CD14-positive monocyte (primary cell): ENCODE data around the gene RBM38. TPM values are rescaled to one million over a fixed set of nuclear protein-coding genes. Genes with fewer than 3 reads are reported as not detected.
A peak's percentile ranks its signal among the peaks of the same experiment; 100 is the strongest.

Experiments used
- DNase-seq, 3 donors: peaks; one replicate each; pipeline ENCODE4 v3.0.0-alpha.2; 2011 to 2022
- H2AFZ ChIP-seq: 2 replicates; pipeline ENCODE4 v1.6.0; 2012; ENCODE audit warnings: mild to moderate bottlenecking, low read depth, low read length, inconsistent platforms; ENCODE audit not compliant: insufficient read depth, poor library complexity, severe bottlenecking
- H3K27ac ChIP-seq, 2 donors: 1 replicate in 1 of 2; 2 replicates in 1 of 2; pipeline ENCODE4 v1.5.1; 2012 to 2013; ENCODE audit warnings: low read length in 2 of 2, control low read depth in 1 of 2, inconsistent platforms in 1 of 2, low read depth in 1 of 2, mild to moderate bottlenecking in 1 of 2
- H3K27me3 ChIP-seq, 2 donors: one replicate each; pipeline versions ENCODE4 v1.6.0 to v1.6.1; 2011 to 2013; ENCODE audit warnings: low read length in 2 of 2; ENCODE audit not compliant: control insufficient read depth in 2 of 2, insufficient read depth in 2 of 2
- H3K36me3 ChIP-seq, 2 donors: replicated peaks in 1 of 2; 1 replicate in 1 of 2; 2 replicates in 1 of 2; pipeline versions ENCODE4 v1.5.1 to v1.6.1; 2012 to 2013; ENCODE audit warnings: low read length in 2 of 2, control low read depth in 1 of 2, inconsistent platforms in 1 of 2, mild to moderate bottlenecking in 1 of 2; ENCODE audit not compliant: insufficient read depth in 2 of 2, control insufficient read depth in 1 of 2
- H3K4me1 ChIP-seq, 2 donors: 1 replicate in 1 of 2; 2 replicates in 1 of 2; pipeline versions ENCODE4 v1.5.1 to v1.6.1; 2012 to 2013; ENCODE audit warnings: low read length in 2 of 2, control low read depth in 1 of 2, inconsistent platforms in 1 of 2, mild to moderate bottlenecking in 1 of 2, moderate library complexity in 1 of 2; ENCODE audit not compliant: insufficient read depth in 2 of 2, control insufficient read depth in 1 of 2
- H3K4me2 ChIP-seq: replicated peaks from 2 replicates; pipeline ENCODE3; 2012; ENCODE audit warnings: low read length, moderate library complexity, mild to moderate bottlenecking; ENCODE audit not compliant: poor library complexity, severe bottlenecking; ENCODE audit errors: extremely low read depth
- H3K4me3 ChIP-seq, 3 experiments: fragments of 200-600 bp in 1 of 3; sonication (generic) in 1 of 3; replicated peaks in 1 of 3; 1 replicate in 2 of 3; 2 replicates in 1 of 3; pipeline ENCODE4 v1.5.1; 2011 to 2013; ENCODE audit warnings: low read length in 3 of 3, mild to moderate bottlenecking in 3 of 3, control low read depth in 2 of 3, low read depth in 2 of 3, inconsistent platforms in 1 of 3, moderate library complexity in 1 of 3
- H3K79me2 ChIP-seq: 2 replicates; pipeline ENCODE4 v1.6.0; 2012; ENCODE audit warnings: mild to moderate bottlenecking, control low read depth, inconsistent platforms, low read length, moderate library complexity; ENCODE audit not compliant: insufficient read depth
- H3K9ac ChIP-seq: 2 replicates; pipeline ENCODE4 v1.6.0; 2017; ENCODE audit warnings: low read length, mild to moderate bottlenecking; ENCODE audit not compliant: insufficient read depth, poor library complexity, severe bottlenecking
- H3K9me3 ChIP-seq, 2 donors: replicated peaks in 1 of 2; 1 replicate in 1 of 2; 2 replicates in 1 of 2; pipeline versions ENCODE4 v1.5.1 to v1.6.1; 2012 to 2013; ENCODE audit warnings: low read length in 2 of 2, control low read depth in 1 of 2; ENCODE audit not compliant: control insufficient read depth in 1 of 2, insufficient read depth in 1 of 2
- H4K20me1 ChIP-seq: 2 replicates; pipeline ENCODE4 v1.6.0; 2012; ENCODE audit warnings: mild to moderate bottlenecking, low read length, control low read depth, moderate library complexity; ENCODE audit not compliant: insufficient read depth
- H3K27ac Mint-ChIP-seq, 7 donors: one replicate each; pipeline ENCODE4 v1.8.0; 2020; ENCODE audit warnings: mild to moderate bottlenecking in 7 of 7, mixed read lengths in 7 of 7, moderate library complexity in 6 of 7, inconsistent platforms in 2 of 7
- H3K27me3 Mint-ChIP-seq, 3 donors: one replicate each; pipeline ENCODE4 v1.8.0; 2021 to 2022; ENCODE audit warnings: low read depth in 3 of 3, mild to moderate bottlenecking in 3 of 3, mixed read lengths in 3 of 3, moderate library complexity in 3 of 3, inconsistent platforms in 1 of 3
- H3K36me3 Mint-ChIP-seq, 2 donors: one replicate each; pipeline ENCODE4 v1.8.0; 2020; ENCODE audit warnings: mixed read lengths in 2 of 2, inconsistent platforms in 1 of 2, mild to moderate bottlenecking in 1 of 2
- H3K4me1 Mint-ChIP-seq: one replicate; pipeline ENCODE4 v1.8.0; 2020; ENCODE audit warnings: mild to moderate bottlenecking, mixed read lengths
- H3K4me3 Mint-ChIP-seq, 2 donors: one replicate each; pipeline ENCODE4 v1.8.0; 2020; ENCODE audit warnings: mild to moderate bottlenecking in 2 of 2, mixed read lengths in 2 of 2, moderate library complexity in 1 of 2
- H3K9me3 Mint-ChIP-seq, 7 donors: one replicate each; pipeline ENCODE4 v1.8.0; 2020 to 2022; ENCODE audit warnings: mixed read lengths in 7 of 7, mild to moderate bottlenecking in 6 of 7, moderate library complexity in 6 of 7, inconsistent platforms in 2 of 7
- CTCF ChIP-seq: fragments of 200-600 bp; IDR thresholded peaks from one replicate; pipeline ENCODE4 v1.8.0; 2022; ENCODE audit warnings: antibody characterized with exemption, mild to moderate bottlenecking
- WGBS: methylation state at CpG from one replicate; pipeline ENCODE4 v1.1.5; 2013; ENCODE audit warnings: missing lambda C conversion rate; ENCODE audit not compliant: insufficient coverage; 5-methylcytosine and 5-hydroxymethylcytosine counted together
- intact Hi-C, 2 donors: fragments of 100-400 bp; cut with micrococcal nuclease; formaldehyde crosslinking; loops; one replicate each; pipeline versions ENCODE4 v1.15.0 to v1.15.1; 2023
- polyA plus RNA-seq, 3 donors: library from polyadenylated mRNA; depleted of rRNA in 1 of 3; unstranded in 2 of 3; stranded (reverse) in 1 of 3; fragments of 300-500 nt in 2 of 3; fragments of >200 nt in 1 of 3; fragmentation: Illumina TruSeq in 2 of 3; gene quantifications; 1 replicate in 2 of 3; 2 replicates in 1 of 3; pipeline ENCODE4 v1.2.3, GENCODE V29; 2012 to 2021

RBM38 gene
- polyA plus RNA-seq, 3 donors, result 7.5 to 48.3 (median 17.8) TPM

GRCh38 chr20:57397693-57398108 lies 6.5 kb downstream of the RBM38 start:
- H3K36me3 ChIP-seq, result peaks cover 78 to 88% of the 10 kb centered on the region in 2 donors
- intact Hi-C loops, result loop anchor here in 1 of 2 donors (10.0 kb wide), 1 partner anchor 77 kb away; no protein-coding TSS in a partner anchor
- peaks cover 94% of the 10 kb centered on the region for H3K79me2 ChIP-seq
- Mint-ChIP-seq H3K27ac (peak overlapping the region; percentile 6 to 93 (median 54)), H3K4me3 (peak overlapping the region; percentile 70 to 73), H3K9me3 (peaks cover 0 to 3% (median 0%) of the 10 kb centered on the region in 7 donors), H3K36me3 (peaks cover 89 to 95% of the 10 kb centered on the region in 2 donors), H3K4me1 (peaks cover 78% of the 10 kb centered on the region), H3K27me3 (peaks cover 2 to 8% (median 6%) of the 10 kb centered on the region in 3 donors)
- TF ChIP-seq CTCF, result no peak
- H3K9me3 ChIP-seq, result no peaks in the 10 kb centered on the region
- H3K4me1 ChIP-seq, result peaks cover 58 to 73% of the 10 kb centered on the region in 2 donors
- peak overlapping the region in 1 of 3 experiments; percentile 23 for H3K4me3 ChIP-seq
- 32% methylated on average over 12 of the region's 13 CpGs for WGBS
- no peaks in the 10 kb centered on the region for H3K27me3 ChIP-seq
- H4K20me1 ChIP-seq, result peaks cover 99% of the 10 kb centered on the region
- H3K27ac ChIP-seq, result peak overlapping the region; percentile 8 to 58
- H3K9ac ChIP-seq, result no peak overlapping the region
- H2AFZ ChIP-seq, result no peak overlapping the region
- H3K4me2 ChIP-seq, result peak overlapping the region; percentile 24
- peak; percentile 62 to 78 (median 72) for DNase-seq

GRCh38 chr20:57398231-57398821 lies 7.1 kb downstream of the RBM38 start:
- peak overlapping the region; percentile 8 to 58 for H3K27ac ChIP-seq
- no peak overlapping the region for H2AFZ ChIP-seq
- intact Hi-C loops, result loop anchor here in 1 of 2 donors (10.0 kb wide), 1 partner anchor 76 kb away; no protein-coding TSS in a partner anchor
- peak overlapping the region; percentile 70 to 73 for H3K4me3 Mint-ChIP-seq
- peaks cover 0 to 3% (median 0%) of the 10 kb centered on the region in 7 donors for H3K9me3 Mint-ChIP-seq
- peaks cover 99% of the 10 kb centered on the region for H4K20me1 ChIP-seq
- peak; percentile 11 to 63 (median 59) for DNase-seq
- 5% methylated on average over 27 of the region's 27 CpGs for WGBS
- no peaks in the 10 kb centered on the region for H3K9me3 ChIP-seq
- peaks cover 78% of the 10 kb centered on the region for H3K4me1 Mint-ChIP-seq
- no peak for TF ChIP-seq CTCF
- peak overlapping the region in 4 of 7 donors; percentile 43 to 93 (median 61) for H3K27ac Mint-ChIP-seq
- H3K9ac ChIP-seq, result peak overlapping the region; percentile 26
- peak overlapping the region in 1 of 3 experiments; percentile 23 for H3K4me3 ChIP-seq
- H3K27me3 Mint-ChIP-seq, result peaks cover 2 to 8% (median 6%) of the 10 kb centered on the region in 3 donors
- peaks cover 51 to 73% of the 10 kb centered on the region in 2 donors for H3K4me1 ChIP-seq
- H3K36me3 ChIP-seq, result peaks cover 84 to 92% of the 10 kb centered on the region in 2 donors
- H3K4me2 ChIP-seq, result peak overlapping the region; percentile 24
- H3K36me3 Mint-ChIP-seq, result peaks cover 90 to 96% of the 10 kb centered on the region in 2 donors
- peaks cover 91% of the 10 kb centered on the region for H3K79me2 ChIP-seq
- H3K27me3 ChIP-seq, result no peaks in the 10 kb centered on the region
